Left renal pelvis (tissue), 4 donors: Measurements from ENCODE around the gene CALHM3. TPM values are rescaled to one million over a fixed set of nuclear protein-coding genes. Genes with fewer than 3 reads are reported as not detected.

Experiments
- DNase-seq, 4 donors: peaks; one replicate each; pipeline ENCODE4 v3.0.0-alpha.2; 2013; ENCODE audit warnings: low read depth in 4 of 4, low spot score in 3 of 4
- polyA plus RNA-seq, 4 donors: library from polyadenylated mRNA; unstranded; fragments of 120-200 nt; gene quantifications; one replicate each; pipeline ENCODE4 v1.2.1, GENCODE V29; 2013; ENCODE audit not compliant: insufficient read length in 4 of 4

CALHM3 gene
- polyA plus RNA-seq, 4 donors = not detected

DNA sequence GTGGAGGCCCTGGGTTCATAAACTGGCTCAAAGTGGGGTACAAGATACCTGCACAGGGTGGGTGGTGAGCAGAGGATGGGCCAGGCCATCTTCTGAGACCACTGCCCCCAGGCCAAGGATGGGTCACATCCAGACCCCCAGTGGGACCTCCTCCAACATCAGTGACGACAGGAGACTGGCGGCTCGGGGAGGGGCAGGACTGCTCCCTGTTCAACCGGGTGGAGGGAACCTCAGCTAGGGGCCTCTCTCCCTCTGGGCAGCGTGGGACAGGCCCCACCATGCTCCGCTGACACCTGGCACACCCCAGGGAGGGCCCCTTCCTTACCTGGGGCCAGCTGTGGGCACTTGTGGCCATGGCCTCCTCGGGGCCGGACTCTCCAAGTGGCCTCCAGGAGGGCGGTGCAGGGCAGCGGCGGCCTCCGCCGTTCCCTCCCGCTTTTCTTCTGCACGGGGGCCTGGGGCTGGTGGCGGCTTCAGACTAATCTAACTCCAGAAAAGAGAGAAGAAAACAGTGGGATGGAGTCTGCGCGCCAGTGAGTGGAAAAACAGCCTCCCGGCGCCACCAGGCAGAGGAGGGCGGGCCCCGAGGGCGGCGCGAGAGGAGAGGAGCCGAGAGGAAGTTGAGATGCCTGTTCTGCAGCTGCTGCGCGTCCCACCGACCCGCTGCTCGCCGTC, 27.1 kb downstream of the CALHM3 start, which contains the start of gene CALHM2:
CALHM2 (minus strand) TSS at position 540 of the 675 bp plus-strand sequence. CDS start 2,429 bp downstream, outside the sequence.
- peak in 2 of 4 donors; percentile 34 to 36 for DNase-seq

DNA sequence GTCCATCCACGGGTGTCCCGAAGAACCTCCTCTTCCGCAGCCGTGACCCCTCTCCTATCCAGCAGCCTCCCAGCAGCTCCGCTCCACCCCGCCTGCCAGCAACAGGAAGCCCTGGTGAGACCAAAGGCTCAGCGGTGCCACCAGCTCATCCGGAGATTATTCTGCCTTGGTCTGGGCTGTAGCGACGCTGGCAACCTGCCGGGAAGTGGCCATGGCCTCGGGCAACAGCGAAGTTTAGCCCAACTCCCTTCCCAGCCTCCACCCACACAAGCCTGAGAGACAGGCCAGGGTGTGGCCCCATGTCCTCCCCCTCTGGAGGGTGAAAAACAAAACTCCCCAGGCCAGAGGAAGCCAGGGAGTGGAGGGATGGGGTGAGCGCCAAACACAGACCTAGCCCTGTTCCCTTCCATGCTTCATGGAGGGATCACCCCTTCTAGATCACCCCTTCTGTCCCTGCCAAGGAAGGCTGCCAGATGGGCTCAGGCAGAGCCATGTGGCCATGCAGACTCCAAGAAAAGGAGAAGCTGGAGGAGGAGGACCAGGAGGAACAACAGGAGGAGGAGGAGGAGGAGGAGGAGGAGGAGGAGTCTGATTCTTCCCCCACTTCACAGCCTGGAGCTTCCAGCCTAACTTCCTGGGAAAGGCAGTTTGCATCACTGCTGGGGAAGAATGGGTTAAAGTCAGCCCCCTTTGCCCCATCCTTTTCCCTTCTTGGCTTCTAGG, 27.8 kb downstream of the CALHM3 start:
- DNase-seq = no peak

GRCh38 chr10:103450201-103450695, 28.8 kb downstream of the CALHM3 start:
- no peak for DNase-seq

- no peak for DNase-seq
These were observed 29.6 kb downstream of the CALHM3 start for GRCh38 chr10:103449208-103450144.

DNA sequence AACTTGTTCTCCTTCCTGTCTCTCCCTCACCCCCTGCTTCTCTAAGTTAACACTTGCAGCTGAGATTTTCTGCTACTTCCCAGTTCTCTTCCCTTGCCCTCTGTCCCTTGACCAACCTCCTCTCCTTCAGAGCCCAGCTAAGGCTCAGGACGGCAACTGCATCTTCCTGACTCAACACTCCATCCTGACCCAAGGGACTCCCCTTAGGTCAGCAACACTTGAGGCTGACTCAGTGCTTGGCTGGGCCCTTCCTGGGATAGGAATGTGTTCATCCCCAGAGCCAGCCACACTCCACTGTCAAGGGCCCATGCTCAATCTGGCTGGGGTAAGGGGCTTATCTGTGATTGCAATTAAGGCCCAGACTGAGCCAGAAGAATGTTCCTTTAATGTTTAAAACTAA, 30.3 kb downstream of the CALHM3 start:
- no peak for DNase-seq

DNA sequence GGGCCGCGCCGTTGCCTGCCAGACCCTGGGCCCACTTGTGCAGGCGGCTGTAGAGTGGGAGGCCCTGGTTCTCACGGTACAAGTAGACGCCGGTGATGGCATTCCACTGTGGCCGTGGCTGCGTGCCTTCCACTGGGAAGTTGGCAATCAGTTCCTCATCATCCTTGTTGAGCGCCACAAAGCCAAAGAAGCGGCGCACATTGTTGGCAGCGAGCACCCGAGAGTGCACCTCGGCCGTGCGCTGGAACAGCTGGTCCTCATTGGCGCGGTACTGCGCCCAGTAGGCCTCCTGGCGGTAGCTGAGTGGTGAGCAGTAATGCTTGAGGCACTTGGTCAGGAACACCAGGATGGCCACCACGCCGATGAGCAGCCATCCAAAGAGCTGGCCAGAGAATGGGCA, 31.9 kb downstream of the CALHM3 start:
- no peak for DNase-seq

- DNase-seq = no peak
These were observed 33.1 kb downstream of the CALHM3 start for GRCh38 chr10:103445767-103446567.

DNA sequence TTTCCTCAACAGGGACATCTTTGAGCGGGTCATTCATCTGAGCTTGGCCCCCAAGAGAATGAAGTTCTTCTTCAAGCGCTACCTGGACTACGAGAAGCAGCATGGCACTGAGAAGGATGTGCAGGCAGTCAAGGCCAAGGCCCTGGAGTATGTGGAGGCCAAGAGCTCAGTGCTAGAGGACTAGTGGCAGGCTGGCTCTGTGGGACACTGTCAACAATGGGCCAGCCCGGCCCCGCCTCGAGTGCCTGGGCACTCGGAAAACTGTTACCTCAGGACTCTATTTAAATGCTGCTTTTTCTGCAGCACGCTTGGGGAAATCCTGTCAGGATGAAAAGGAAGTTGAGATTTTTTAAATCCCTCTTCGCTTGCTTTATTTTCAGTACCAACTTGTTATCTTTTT, 33.7 kb downstream of the CALHM3 start:
- DNase-seq = no peak

GRCh38 chr10:103444478-103444877, 34.6 kb downstream of the CALHM3 start:
- DNase-seq = no peak

GRCh38 chr10:103443475-103444185, 35.4 kb downstream of the CALHM3 start:
- no peak for DNase-seq

- DNase-seq = no peak
These were observed 37.0 kb downstream of the CALHM3 start for GRCh38 chr10:103442031-103442461.

DNA sequence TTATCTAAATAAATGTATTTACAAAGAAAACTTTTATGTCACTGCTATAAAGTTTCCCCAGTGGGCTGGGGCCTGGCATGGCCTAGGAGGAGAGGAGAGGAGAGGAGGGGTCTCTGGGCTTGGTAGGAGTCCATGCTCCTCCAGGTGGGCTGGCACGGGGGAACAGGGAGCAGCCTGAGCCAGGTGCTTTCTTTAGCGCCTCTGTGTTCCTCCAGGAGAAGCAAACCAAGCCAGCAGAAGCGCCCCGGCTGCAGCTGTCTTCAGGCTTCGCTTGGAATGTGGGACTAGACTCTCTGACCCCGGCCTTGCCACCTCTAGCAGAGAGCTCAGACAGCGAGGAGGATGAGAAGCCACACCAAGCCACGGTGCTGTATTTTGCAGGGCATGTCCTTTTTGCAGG, 37.4 kb downstream of the CALHM3 start:
- DNase-seq = no peak

GRCh38 chr10:103441206-103441605, 37.8 kb downstream of the CALHM3 start:
- no peak for DNase-seq

DNA sequence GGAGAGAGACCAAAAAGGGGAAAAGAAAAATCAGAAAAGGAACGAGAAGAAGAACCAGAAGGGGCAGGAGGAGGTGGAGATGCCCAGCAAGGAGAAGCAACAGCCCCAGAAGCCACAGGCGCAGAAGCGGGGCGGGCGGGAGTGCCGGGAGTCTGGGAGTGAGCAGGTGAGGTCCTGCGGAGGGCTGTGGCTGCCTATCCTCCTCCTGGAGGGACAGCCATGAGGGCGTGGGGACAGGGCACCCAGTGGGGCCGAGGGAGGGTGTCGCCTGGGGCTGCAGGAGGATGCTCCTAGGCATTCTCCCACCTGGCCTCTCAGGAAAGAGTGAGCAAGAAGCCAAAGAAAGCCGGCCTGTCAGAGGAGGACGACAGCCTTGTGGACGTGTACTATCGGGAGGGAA, 38.6 kb downstream of the CALHM3 start:
- no peak for DNase-seq

DNA sequence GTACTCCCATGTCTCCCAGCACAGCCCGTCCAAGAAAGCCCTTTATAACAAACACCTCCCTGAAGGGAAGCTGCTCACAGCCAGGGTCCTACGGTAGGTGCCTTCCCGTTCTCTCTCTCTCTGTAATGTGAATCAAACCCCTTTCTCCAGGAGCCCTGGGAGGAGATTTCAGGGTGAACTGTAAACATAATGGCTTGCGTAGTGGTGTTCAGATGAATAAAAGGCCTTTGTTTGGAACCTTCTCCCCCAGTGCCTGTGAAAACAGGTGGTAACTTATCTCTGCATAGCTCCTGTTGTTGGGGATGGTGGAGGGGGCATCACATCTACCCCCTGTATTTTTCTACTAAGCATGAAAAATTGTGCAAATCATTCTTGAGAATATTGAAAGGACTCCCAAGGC, 39.3 kb downstream of the CALHM3 start:
- no peak for DNase-seq

DNA sequence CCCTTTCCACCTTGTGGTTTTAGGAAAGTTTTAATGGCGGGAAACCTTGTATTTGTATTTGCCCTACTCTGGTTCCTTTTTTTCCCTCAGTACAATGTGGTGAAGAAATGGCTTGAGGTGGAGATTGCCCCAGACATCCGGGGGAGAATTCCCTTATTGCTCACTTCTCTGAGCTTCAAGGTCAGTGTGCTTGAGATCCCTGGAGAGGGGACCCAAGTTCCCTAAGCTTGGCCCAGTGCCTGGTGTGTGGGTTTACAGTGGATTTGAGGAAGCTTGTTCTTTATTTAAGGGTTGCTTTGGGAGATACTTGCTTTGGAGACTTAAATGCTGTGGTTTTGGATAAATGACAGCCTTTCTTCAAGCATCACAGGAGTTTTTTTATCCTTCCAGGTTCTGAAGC, 45.2 kb downstream of the CALHM3 start:
- no peak for DNase-seq

DNA sequence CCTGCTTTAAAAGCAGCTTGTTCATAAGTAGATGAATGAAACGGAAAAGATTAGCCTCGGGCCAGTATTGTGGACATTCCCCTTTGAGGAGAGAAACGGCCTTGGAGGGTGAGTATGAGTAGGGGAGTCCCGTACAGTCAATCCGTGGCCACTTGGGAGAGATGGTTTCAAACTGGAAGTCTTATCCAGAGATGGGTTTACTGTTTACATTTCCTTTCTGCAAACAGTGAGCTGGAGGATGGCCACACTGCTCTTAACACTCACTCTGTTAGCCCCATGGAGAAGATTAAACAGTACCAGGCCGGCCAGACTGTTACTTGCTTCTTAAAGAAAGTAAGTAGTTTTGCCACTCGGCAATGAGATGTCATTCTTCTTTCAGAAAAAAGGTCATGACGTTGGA, 47.1 kb downstream of the CALHM3 start:
- DNase-seq = no peak

DNA sequence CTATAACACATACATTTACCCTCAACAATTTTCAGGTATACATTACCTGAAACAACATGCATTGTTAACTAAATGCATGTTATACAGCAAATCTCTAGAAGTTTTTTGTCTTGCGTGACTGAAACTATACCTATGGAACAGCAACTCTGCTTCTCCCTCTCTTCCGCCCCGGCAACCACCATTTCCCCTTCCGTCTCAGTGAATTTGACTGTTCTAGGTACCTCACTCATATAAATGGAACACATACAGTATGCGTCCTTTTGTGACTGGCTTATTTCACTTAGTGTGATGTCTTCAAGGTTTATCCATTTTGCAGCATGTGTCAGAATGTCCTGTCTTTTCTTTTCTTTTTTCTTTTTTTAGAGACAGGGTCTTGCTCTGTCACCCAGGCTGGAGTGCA, 49.4 kb downstream of the CALHM3 start:
- no peak for DNase-seq

- DNase-seq = no peak
These were observed 49.9 kb downstream of the CALHM3 start for GRCh38 chr10:103428989-103429643.
